Measurements from ENCODE around the gene FSIP1. TPM values are rescaled to one million over a fixed set of nuclear protein-coding genes. Genes with fewer than 3 reads are reported as not detected.
A peak's percentile ranks its signal among the peaks of the same experiment; 100 is the strongest.

Gene FSIP1
- total RNA-seq, 4 donors from 2014 or later: 0.20 to 1.5 (median 0.42) TPM

GRCh38 chr15:39785139-39785538 lies 2.5 kb upstream of the FSIP1 start:
- H3K4me3 ChIP-seq: no peak overlapping the region
- no peak for DNase-seq (ENCODE audit: low spot score in 2 of 2)
- H3K27me3 ChIP-seq: no peaks in the 10 kb centered on the region
- no peak overlapping the region for H3K27ac ChIP-seq
- no peaks in the 10 kb centered on the region for H3K9me3 ChIP-seq
- H3K36me3 ChIP-seq: no peaks in the 10 kb centered on the region
- TF ChIP-seq EP300 (IDR thresholded peaks at IDR 0.05): no peak
- TF ChIP-seq, protein P1, sequence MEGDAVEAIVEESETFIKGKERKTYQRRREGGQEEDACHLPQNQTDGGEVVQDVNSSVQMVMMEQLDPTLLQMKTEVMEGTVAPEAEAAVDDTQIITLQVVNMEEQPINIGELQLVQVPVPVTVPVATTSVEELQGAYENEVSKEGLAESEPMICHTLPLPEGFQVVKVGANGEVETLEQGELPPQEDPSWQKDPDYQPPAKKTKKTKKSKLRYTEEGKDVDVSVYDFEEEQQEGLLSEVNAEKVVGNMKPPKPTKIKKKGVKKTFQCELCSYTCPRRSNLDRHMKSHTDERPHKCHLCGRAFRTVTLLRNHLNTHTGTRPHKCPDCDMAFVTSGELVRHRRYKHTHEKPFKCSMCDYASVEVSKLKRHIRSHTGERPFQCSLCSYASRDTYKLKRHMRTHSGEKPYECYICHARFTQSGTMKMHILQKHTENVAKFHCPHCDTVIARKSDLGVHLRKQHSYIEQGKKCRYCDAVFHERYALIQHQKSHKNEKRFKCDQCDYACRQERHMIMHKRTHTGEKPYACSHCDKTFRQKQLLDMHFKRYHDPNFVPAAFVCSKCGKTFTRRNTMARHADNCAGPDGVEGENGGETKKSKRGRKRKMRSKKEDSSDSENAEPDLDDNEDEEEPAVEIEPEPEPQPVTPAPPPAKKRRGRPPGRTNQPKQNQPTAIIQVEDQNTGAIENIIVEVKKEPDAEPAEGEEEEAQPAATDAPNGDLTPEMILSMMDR (IDR thresholded peaks at IDR 0.05): no peak
- 73 to 74% methylated on average over 10 of the region's 10 CpGs for WGBS, 2 donors
- H3K4me1 ChIP-seq: peaks cover 0 to 40% (median 2%) of the 10 kb centered on the region in 4 donors

GRCh38 chr15:39784638-39785037 lies 2.0 kb upstream of the FSIP1 start:
- H3K9me3 ChIP-seq: no peaks in the 10 kb centered on the region
- H3K4me3 ChIP-seq: no peak overlapping the region
- TF ChIP-seq, protein P1 (IDR thresholded peaks at IDR 0.05): no peak
- TF ChIP-seq EP300 (IDR thresholded peaks at IDR 0.05): no peak
- TF ChIP-seq POLR2A (IDR thresholded peaks at IDR 0.05): no peak
- no peaks in the 10 kb centered on the region for H3K36me3 ChIP-seq
- no peak for DNase-seq (ENCODE audit: low spot score in 2 of 2)
- H3K27ac ChIP-seq: no peak overlapping the region
- H3K27me3 ChIP-seq: no peaks in the 10 kb centered on the region
- peaks cover 0 to 40% (median 2%) of the 10 kb centered on the region in 4 donors for H3K4me1 ChIP-seq
- 87 to 94% methylated on average over 2 of the region's 2 CpGs for WGBS, 2 donors

DNA sequence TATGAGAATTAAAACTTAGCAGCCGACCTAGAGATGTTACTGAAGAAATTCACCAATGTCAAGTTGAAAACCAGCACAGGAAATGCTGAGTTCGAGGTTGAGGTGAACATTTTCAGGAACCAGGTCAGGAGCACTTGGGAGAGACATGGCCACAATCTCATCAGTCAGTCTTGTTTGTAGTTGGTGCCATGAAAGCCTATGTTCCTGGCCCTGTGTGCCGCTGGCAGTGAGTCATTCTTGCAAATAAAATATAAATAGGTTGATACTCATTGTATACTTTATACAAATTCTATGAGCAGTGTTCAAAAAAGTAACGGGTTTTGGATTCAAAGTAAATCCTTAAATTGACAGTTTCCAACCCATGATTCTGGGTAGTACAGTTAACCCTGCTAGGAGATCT lies 1.5 kb upstream of the FSIP1 start:
- WGBS, 2 donors: 45 to 48% methylated on average over 4 of the region's 4 CpGs
- Histone ChIP-seq H3K4me1 (peaks cover 0 to 40% (median 2%) of the 10 kb centered on the region in 4 donors), H3K27ac (peak overlapping the region in 1 of 4 donors; percentile 92), H3K9me3 (no peaks in the 10 kb centered on the region), H3K4me3 (peak overlapping the region in 1 of 4 donors; percentile 84), H3K27me3 (no peaks in the 10 kb centered on the region), H3K36me3 (no peaks in the 10 kb centered on the region)
- no peak for DNase-seq (ENCODE audit: low spot score in 2 of 2)
- TF ChIP-seq POLR2A (IDR thresholded peaks at IDR 0.05): no peak
- TF ChIP-seq, protein P1 (IDR thresholded peaks at IDR 0.05): no peak
- no peak for TF ChIP-seq EP300 (IDR thresholded peaks at IDR 0.05)

DNA sequence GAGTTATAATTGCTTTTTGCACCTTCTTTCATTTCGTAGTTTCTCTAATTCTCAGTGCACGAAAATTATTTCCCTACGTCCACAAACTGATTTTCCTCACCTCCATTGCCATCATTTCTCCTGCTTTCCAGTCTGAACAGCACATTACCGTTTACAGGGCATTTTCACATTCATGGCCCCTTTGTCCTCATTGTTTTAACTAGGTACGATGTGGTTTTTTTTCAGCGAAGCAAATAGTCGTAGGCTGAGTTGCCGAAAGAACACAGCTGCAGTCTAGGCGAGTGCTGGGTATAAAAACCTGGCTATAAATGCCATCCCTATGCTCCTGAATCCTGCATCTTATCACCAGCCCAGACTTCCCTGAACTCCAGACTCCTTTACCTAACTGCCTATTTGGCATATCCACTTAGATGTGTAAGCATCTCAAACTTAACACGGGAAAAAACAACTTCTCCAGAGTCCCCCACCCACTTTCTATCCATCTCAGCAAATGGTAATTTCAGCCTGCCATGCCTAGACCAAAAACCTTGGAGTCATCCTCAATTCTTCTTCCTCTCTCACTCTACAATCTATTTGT lies 691 bp upstream of the FSIP1 start:
- Histone ChIP-seq H3K27me3 (no peaks in the 10 kb centered on the region), H3K4me1 (peaks cover 0 to 40% (median 2%) of the 10 kb centered on the region in 4 donors), H3K27ac (peak overlapping the region; percentile 72 to 92 (median 81)), H3K9me3 (no peaks in the 10 kb centered on the region), H3K4me3 (peak overlapping the region; percentile 63 to 84 (median 76)), H3K36me3 (no peaks in the 10 kb centered on the region)
- no peak for DNase-seq (ENCODE audit: low spot score in 2 of 2)
- TF ChIP-seq, protein P1 (IDR thresholded peaks at IDR 0.05): no peak
- TF ChIP-seq POLR2A (IDR thresholded peaks at IDR 0.05): no peak
- no peak for TF ChIP-seq EP300 (IDR thresholded peaks at IDR 0.05)
- 0 to 2% methylated on average over 10 of the region's 10 CpGs for WGBS, 2 donors

GRCh38 chr15:39781967-39782302 lies 706 bp downstream of the FSIP1 start:
- WGBS, 2 donors: 60 to 62% methylated on average over 2 of the region's 2 CpGs
- no peak for DNase-seq (ENCODE audit: low spot score in 2 of 2)
- Histone ChIP-seq H3K36me3 (no peaks in the 10 kb centered on the region), H3K27me3 (no peaks in the 10 kb centered on the region), H3K9me3 (no peaks in the 10 kb centered on the region), H3K4me1 (peaks cover 0 to 40% (median 2%) of the 10 kb centered on the region in 4 donors), H3K4me3 (peak overlapping the region; percentile 63 to 84 (median 76)), H3K27ac (peak overlapping the region in 3 of 4 donors; percentile 77 to 92 (median 85))
- TF ChIP-seq, protein P1 (IDR thresholded peaks at IDR 0.05): no peak
- no peak for TF ChIP-seq EP300 (IDR thresholded peaks at IDR 0.05)
- TF ChIP-seq POLR2A (IDR thresholded peaks at IDR 0.05): no peak

All from tibial nerve (tissue), 4 donors.